Astrocyte of the cerebellum (primary cell): ENCODE results near the gene ERCC6L.

ENCODE experiments used
- DNase-seq: peaks from one replicate; pipeline ENCODE4 v3.0.0-alpha.2; 2011; ENCODE audit warnings: low read depth
- H3K4me3 ChIP-seq: 2 replicates; pipeline ENCODE4 v1.5.1; 2011; ENCODE audit warnings: mild to moderate bottlenecking, low read depth, low read length, moderate library complexity
- in situ Hi-C: cut with HindIII; loops from 2 replicates; pipeline ENCODE4 v1.10.0; 2017; ENCODE audit warnings: low sequenced_read_pairs
- TF ChIP-seq, protein P1 (sequence below): IDR thresholded peaks from 2 replicates; pipeline ENCODE4 v1.5.1; 2012; ENCODE audit warnings: low read length, low read depth, moderate library complexity, mild to moderate bottlenecking; ENCODE audit errors: missing control alignments

The ERCC6L gene

GRCh38 chrX:72255445-72255844, 16.6 kb upstream of the ERCC6L start:
- no peak overlapping the region for H3K4me3 ChIP-seq
- DNase-seq = no peak
- TF ChIP-seq, protein P1, sequence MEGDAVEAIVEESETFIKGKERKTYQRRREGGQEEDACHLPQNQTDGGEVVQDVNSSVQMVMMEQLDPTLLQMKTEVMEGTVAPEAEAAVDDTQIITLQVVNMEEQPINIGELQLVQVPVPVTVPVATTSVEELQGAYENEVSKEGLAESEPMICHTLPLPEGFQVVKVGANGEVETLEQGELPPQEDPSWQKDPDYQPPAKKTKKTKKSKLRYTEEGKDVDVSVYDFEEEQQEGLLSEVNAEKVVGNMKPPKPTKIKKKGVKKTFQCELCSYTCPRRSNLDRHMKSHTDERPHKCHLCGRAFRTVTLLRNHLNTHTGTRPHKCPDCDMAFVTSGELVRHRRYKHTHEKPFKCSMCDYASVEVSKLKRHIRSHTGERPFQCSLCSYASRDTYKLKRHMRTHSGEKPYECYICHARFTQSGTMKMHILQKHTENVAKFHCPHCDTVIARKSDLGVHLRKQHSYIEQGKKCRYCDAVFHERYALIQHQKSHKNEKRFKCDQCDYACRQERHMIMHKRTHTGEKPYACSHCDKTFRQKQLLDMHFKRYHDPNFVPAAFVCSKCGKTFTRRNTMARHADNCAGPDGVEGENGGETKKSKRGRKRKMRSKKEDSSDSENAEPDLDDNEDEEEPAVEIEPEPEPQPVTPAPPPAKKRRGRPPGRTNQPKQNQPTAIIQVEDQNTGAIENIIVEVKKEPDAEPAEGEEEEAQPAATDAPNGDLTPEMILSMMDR = no peak
- in situ Hi-C loops = no loop called here

GRCh38 chrX:72254816-72255215, 16.0 kb upstream of the ERCC6L start:
- in situ Hi-C loops = no loop called here
- H3K4me3 ChIP-seq = no peak overlapping the region
- DNase-seq = no peak
- TF ChIP-seq, protein P1 = no peak

DNA sequence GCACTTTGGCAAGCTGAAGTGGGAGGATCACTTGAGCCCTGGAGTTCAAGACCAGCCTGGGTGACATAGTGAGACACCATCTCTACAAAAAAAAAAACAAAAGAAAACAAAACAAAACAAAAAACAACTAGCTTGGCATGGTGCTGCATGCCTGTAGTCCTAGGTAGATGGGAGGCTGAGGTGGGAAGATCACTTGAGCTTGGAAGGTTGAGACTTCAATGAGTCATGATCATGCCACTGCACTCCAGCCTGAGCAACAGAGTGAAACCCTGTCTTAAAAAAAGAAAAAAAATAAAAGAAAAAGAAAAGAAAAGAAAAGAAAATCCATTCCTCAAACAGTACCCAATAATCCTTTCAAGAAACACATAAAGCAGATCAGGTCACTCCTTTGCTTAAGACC, 14.9 kb upstream of the ERCC6L start:
- TF ChIP-seq, protein P1 = no peak
- no peak for DNase-seq

GRCh38 chrX:72247206-72247942, 8.5 kb upstream of the ERCC6L start:
- in situ Hi-C loops = no loop called here
- TF ChIP-seq, protein P1 = no peak
- DNase-seq = no peak
- no peak overlapping the region for H3K4me3 ChIP-seq

More for the DNA sequence above, 14.9 kb upstream of the ERCC6L start:
- in situ Hi-C loops = no loop called here
- no peak overlapping the region for H3K4me3 ChIP-seq

DNA sequence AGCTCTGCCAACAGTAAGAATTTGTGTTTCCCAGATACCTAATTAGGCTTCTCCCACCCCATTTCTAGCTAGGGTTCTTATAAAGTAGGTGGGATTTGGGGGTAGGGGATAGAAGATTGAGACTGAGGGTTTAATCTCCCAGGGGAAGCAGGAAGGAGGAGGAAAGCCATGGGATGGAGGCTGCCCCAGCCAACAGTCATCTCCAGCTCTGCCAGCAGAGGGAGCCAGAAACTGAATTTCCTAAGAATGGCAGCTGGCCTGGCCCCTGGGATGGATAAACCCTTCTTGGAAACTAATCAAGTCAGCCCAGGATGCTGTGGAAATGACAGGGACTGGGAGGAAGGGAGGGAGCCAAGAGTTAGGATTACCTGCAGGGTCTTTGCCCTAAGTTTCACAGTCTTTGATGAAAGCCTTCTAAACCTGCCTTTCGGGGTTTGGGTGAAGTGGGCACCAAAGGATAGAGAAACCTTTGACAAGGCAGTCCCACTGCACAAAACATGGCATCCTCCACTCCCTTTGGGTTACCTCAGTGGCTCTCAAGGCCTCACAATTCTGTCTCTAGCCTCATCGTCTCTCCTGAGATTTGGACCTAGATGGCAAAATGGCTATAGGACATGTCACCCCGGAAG, 6.7 kb upstream of the ERCC6L start:
- peak; percentile 34 for DNase-seq
- in situ Hi-C loops = no loop called here
- TF ChIP-seq, protein P1 = peak; percentile 77
- no peak overlapping the region for H3K4me3 ChIP-seq

DNA sequence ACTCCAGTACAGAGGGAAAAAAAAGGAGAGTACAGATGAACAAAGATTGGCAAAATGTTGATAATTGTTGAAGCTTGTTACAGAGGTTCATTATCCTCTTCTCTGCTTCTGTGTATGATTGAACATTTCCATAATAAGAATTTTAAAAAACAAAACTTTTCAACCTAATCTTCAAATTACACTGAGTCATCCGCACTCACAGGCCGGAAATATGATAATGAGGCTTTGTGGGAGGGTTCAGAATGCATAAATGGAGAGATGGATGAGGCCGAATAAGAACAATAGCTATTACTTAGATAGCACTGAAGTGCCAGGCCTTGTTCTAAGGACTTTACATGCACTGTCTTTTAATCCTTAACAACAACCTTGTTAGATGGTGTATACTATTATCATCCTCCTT, 4.6 kb upstream of the ERCC6L start:
- in situ Hi-C loops = no loop called here

More for the DNA sequence above, 4.6 kb upstream of the ERCC6L start:
- H3K4me3 ChIP-seq = no peak overlapping the region
- TF ChIP-seq, protein P1 = no peak
- peak; percentile 9 for DNase-seq
